ENCODE data around the gene MMS22L.

- TF ChIP-seq CTCF (IDR thresholded peaks at IDR 0.05) (no peak), POLR2AphosphoS5 (IDR thresholded peaks at IDR 0.05; ENCODE audit: insufficient read depth in 1 of 2, low read depth in 1 of 2) (no peak)
Measured at GRCh38 chr6:97316978-97317377, 34.0 kb upstream of the MMS22L start.

Measured in vagina (tissue), 2 donors.